Stimulated activated naive CD4-positive, alpha-beta T cell treated with Interleukin-2 at 50 U/mL for 16 hours (primary cell): ENCODE results near the gene MYT1.
A peak's percentile ranks its signal among the peaks of the same experiment; 100 is the strongest.

ENCODE experiments used
- DNase-seq: peaks from one replicate; lab custom pipeline; 2025; lab: John Stamatoyannopoulos, UW

MYT1 gene

DNA sequence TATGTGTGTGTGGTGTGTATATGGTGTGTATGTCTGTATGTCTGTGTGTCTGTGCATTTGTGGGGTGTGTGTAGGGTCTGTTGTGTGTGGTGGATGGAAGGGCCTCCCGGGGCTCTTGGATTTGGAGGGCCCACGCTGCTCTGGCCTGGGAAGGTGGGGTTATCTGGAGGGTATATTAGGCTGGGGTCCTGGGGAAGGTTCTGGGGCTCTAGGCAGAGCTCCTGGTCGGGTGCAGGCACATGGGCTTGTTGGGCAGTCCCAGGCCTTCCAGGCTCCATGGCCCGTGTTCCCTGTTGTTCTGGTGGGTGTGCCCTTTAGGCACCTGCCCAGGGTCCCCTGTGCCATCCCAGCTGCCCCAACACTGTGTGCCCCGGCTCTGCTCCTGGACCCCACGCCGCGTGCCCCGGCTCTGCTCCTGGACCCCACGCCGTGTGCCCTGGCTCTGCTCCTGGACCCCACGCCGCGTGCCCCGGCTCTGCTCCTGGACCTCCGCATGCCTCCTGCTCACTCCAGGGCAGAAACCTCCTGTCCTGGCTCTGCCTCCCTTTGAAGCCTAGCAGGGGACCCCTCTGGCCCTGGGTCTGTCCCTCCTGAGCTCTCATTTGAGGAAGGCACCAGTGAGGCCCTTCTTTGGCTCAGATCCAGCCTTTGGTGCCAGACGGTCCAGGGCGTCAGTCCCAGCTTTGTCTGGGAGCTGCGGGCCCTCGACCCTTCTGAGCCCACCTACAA, 10.2 kb upstream of the MYT1 start:
- no peak for DNase-seq

DNA sequence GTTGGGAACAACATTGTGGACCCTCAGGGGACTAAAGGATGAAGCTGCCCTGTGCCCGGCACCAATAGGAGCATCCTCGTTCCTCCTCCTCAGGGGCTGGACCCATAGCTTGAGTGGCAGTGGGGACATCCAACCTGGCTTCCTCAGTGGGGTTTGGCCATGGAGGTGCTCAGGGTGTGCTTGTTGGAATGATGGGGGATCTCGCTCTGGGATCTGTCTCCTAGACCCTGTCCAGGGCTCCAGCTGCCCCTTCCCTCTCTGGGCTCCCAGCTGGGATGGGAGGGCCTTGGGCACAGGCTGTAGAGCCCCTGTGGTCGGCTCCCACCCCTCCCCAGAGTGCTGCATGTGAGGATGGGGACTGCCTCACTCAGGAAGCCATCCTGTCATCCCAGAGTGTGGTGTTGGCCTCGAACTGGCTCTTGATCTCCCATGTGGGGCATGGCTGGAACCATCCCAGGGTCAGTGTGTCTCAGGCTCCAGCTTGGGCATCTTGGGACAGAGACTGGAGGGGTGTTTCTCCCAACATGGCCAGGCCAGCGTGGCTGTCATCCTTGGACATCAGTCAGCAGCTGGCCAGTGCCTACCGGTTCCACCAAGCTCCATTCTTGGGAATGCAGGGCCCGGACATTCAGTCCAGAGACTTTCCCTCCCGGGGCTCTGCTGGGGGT, 9.5 kb upstream of the MYT1 start:
- no peak for DNase-seq

DNA sequence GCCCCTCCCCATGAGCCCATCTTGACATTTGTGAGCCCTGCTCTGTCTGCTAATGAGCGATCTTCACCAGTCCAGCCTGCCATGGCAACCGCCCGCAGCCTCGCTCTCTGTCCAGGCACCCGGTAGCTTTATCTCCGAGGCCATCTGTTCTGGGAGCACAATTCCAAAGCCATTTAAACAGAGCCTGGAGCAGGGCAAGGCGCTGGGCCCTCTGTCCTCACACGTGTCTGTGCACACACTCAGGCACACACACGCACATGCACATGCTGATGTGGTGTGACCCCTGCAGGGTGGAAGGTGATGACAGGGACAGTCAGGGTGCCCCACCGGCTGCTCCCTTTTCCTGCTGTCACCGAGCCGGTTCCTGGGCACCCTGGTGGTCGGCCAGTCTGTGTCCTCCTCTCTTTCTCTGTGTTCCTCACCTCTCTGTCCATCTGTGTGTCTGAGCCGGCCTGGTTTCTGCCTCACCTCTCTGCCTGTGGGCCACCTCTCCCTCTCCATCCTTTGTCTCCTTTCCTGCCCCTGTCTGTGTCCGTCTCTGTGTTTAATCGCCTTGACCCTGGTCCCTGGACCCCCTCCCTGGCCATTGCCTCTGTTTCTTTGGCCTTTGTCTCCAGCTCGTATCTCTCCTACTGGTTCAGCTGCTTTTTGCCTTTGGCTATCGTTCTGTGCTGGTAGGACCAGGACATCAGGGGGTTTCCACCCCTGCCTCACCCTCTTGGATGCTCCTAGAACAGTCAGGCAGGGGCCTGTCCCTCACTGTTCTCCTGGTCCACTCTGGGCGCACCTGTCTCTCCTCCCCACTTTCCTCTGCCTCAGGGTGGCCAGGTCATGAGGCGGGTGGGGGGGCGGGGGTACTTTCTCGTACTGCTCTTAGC, 8.8 kb upstream of the MYT1 start:
- no peak for DNase-seq

DNA sequence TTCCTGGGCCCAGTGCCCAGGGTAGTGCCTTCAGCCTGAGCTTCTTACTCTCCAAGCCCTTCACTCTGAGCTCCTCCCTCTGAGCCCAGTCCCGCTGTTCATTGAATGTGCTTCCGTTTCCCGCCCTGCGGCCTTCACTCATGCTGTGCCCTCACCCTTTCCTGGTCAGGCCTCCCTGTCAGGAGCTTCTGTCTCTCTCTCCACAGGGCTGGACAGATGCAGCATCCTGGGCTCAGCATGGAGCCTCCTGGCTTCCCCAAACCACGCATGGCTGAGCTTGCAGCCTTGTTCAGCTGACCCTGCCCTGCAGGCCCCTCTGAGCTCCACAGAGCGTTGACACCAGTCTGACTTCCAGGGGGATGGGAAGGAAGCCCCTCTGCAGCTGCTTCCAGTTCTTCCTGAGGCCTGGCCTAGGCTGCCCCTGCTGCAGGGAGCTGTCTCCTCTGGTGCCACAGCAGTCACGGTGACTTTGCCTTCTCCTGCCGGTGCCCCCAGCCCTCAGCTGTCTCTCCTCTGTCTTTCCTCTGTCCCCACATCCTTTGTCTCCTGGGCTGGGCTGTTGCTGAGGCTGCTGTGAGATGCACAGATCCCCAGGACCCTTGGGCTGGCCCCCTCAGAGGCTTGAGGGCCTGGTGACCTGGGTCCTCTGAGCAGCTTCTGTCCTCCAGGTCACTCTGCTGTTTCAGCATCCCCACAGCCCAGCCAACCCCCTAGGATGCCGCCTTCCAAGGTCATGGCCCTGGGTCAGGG, 7.9 kb upstream of the MYT1 start:
- no peak for DNase-seq

DNA sequence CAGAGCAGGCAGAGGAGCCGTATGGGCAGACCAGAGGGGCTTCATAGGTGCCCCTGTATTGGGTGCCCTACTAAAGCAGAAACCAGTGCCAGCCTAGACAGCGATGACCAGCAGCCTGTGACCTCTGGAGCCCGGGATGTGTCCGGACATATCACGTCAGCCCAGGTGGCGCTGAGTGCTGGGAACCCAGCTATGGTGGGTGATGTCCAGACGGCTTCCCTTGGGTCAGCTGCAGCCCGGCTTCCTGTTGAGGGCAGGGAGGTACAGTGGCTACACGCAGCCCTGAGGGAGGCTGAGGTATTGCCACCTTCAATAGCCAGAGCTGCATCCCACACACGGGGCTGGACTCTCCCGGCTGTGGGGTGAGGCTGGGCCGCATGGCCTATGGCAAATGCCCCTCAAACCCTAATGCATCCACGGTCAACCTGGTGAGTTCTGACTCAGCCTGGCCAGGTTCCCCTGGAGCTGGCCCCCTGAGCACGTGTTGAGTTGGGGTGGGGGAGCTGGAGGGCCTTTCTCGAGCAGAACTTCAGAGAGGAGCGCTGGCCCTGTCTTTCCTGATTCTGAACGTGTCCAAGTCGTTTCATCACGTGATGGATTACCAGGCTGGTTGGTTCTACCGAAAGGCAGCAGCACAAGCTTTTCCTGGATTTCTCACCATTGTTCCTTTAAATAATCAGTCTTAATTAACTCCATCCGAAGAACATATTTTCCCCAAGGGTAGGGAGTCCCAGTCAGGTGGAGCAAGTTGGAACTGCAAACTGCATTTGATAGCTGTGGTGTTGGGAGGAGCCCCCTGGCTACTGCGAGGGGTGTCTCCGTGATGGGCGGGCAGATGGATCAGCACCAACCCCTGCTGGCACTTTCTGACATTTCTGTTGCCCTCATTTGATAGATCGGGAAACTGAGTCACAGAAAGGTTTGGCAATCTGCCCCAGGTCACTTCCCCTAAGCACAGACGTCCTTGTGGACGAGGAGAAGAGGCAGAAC, 7.1 kb upstream of the MYT1 start:
- DNase-seq = no peak

DNA sequence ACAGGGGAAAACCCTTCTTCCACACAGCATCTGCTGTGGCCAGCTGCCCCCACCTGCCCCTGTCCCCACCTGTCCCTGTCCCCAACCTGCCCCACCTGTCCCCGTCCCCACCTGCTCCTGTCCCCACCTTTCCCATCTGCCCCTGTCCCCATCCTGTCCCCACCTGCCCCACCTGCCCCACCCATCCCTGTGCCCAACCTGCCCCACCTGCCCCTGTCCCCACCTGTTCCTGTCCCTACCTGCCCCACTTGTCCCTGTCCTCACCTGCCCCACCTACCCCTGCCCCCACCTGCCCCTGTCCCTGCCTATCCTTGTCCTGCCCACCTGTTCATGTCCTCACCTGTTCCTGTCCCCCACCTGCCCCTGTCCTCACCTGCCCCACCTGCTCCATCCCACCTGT, 6.4 kb upstream of the MYT1 start:
- DNase-seq = no peak

DNA sequence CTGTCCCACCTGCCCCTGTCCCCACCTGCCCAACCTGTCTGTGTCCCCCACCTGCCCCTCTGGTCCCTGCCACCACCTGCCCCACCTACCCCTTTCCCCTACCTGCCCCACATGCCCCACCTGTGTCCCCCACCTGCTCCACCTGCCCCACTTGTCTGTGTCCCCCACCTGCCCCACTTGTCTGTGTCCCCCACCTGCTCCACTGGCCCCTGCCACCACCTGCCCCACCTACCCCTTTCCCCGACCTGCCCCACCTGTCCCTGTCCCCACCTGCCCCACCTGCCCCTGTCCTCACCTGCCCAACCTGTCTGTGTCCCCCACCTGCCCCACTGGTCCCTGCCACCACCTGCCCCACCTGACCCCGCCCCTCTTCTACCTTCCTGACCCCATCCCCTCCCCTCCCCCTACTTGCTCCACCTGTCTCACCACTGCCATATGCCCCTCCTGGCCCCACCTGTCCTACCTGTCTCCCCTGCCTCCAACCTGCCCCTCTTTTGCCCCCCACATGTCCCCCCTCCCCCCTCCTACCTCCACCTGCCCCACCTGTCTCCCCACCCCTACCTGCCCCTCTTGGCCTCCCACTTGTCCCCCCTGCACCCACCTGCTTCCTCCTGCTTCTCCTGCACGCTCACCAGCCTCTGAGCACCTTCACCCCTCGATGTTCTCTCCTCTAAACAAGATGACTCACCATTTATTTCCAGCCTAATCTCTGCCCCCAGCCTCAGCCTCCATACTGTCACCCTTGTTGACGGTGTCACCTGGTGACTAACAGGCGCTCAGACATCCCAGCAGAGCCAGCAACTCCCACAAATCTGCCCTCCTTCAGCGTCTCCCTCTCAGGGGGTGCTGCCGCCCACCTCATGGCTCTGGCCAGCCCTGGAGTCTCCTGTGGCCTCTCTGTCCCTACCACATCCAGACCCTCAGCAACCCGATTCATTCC, 5.6 kb upstream of the MYT1 start:
- no peak for DNase-seq

DNA sequence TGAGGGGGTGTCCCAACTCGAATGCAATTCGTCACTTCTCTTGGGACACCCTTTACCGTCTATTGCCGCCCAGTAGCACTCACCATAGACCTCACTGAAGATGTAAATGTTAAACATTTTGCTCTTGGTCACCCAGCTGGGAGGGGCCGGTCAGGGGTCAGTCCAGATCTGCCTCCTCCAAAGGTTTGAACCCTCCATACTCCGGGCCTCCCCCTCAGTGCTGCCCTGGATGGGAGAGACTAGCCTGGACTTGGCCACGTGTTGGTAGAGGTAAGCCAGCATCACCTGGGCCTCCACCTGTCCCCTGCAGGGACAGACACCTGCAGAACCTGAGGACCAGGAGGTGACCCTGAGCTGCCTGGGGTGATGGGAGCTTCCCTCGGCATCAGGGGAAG, 5.0 kb upstream of the MYT1 start:
- no peak for DNase-seq

DNA sequence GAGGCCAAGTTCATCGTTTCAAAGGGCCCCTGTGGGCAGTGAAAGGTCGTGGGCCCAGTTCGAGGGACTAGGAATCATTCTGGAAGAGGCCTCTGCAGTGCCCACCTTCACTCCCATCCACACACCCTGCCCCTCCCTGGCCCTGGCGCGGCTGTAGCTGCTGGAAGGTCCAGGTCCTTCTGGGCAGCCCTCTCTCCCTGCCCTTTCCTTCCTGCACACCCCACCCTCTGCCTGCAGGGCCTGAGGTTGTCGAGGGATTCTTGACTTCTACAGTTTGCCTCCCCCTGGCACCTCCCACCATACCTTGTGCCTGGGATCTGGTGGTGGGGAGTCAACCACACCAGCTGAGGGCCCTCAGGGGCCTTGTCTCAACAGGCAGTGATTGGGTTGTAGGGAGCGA, 4.5 kb upstream of the MYT1 start:
- no peak for DNase-seq

DNA sequence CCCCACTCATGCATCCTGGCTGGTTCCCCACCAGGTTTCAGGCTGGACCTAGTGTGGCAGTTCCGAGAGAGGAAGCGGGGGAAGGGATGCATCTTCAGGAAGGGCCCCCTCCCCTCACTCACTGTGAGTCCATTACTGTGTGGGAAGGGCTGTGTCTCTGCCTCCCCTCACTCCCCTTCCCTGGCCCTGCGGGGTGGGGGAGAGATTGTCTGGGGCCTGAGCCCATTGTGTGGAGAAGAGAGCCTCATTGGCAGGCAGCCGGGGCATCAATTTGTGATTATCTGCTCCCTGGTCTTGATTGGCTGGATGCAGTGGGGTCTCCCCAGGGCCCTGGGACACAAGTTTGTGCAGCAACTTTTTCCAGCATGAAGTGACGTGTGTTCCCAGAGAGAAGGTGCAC, 4.1 kb upstream of the MYT1 start:
- DNase-seq = no peak

DNA sequence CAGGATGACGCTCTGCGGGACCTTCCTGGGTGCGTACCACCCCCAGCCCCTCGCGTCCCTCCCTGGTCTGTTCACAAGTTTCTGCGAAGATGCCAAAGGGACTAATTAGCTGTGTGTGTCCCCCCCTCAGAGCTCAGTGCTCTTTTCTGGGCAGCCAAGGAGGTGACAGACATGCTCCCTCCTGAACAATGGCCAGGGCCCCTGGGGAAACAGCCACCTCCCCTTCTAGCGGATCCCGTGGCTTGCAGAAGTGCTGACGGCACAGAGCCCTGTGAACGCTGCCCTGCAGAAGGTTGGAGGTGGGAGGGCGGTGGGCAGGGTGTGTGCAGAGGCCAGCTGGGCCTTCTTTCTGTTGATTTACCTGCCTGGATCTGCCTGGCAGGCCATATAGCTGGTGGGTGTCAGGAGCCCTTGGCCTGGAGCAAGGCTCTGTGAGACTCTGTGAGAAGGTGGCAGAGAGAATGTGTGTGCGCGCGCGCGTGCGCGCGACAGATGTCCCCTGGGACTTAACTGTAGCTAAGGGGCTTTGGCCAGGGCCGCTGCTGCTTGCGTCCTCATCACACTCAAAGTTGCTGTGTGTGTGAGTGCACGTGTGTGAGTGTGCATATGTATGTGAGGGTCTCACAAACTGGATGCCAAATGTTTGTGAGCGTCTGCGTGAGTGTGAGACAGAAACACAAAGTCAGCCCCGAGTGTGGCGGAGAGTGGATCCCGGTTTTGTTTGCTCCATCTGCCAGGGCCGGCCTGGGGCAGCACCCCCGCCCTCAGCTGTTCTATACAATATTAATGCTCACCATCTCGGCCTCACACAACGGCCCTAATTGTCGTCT, 3.5 kb upstream of the MYT1 start:
- no peak for DNase-seq

DNA sequence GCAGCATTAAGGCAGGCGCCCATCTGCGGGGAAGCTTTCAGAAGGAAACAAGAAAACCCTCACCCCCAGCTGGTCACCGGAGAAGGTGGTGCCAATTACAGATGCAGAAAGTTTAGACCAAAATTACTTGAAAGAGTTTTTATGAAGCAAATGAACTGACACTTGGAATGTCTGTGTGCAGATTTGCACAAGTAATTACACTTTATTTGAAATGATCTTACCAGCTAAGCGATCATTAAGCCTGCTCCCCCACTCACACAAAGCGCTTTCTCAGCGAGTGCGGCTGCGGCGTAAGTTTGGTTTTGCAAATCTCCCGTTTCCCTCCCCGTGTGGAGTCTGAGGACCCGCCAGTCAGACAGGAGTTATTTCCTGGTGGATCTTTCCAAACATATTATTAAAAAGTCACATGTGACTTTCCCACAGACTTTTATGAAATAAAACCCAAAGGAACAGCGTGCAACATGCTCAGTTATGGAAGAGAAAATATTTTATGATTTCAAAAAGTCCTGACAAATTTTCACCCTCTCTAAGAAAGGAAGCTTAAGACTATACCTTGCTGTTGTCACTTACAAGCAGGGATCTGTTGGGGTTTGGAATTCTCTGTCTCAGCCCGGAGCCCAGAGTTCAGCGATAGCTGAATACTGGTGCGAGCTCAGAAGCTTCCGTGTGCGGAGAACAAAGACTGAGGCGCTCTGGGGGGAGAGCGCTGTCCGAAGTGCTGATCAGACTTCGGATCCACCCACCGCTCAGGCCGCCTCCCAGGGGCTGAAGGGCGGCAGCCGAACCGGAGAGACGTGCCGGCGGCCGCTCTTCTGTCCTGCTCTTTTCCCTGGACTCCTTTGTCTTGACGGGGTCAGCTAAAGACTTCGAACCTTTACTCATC, 2.7 kb upstream of the MYT1 start:
- DNase-seq = peak; percentile 4

DNA sequence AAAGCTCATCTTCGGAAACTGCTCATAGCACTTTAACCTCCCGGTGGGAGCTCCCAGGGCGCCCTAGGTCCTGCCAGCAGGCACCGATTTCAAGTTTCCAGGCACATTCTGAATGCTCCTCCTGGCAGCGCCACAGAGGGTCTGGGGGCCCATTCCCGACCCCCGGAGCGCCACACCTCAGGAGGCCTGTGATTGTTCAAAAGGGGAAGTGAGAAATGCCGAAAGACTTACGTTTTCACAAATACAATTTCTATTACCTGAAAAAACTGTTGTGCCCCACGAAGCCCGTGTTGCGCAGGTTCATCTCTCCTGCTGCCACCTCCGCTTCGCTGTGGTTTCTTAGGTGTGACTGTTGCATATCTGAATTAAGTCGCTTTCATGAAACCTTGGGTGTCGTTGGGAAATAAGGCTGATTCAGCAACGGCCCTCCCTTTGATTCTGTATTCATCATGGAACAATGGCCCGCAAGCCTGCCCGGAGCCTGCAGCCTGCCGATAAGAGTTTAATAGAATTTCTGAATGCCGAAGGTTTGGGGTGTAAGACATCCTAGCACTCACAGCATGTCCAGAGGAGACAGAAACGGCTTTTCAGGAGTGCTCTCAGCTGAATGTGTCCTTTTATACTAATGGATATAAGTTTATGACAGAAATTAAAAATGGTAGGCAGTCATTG, 1.9 kb upstream of the MYT1 start:
- no peak for DNase-seq

DNA sequence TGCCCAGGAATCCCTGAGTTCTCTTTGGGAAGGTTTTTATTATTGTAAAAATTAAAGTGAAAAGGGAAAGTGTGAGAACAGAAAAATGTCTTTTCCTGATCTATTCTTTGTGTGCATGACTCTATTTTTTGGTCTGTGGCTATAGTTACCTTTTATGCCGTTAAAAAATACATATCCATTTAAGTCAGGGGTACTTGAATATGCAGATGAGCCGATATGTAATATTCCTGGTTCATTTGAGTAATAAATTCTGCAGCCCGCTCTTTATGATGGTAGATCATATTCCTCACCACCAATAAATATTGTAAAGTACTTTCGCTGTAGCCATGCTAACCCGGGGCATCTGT, 503 bp upstream of the MYT1 start:
- DNase-seq = no peak

DNA sequence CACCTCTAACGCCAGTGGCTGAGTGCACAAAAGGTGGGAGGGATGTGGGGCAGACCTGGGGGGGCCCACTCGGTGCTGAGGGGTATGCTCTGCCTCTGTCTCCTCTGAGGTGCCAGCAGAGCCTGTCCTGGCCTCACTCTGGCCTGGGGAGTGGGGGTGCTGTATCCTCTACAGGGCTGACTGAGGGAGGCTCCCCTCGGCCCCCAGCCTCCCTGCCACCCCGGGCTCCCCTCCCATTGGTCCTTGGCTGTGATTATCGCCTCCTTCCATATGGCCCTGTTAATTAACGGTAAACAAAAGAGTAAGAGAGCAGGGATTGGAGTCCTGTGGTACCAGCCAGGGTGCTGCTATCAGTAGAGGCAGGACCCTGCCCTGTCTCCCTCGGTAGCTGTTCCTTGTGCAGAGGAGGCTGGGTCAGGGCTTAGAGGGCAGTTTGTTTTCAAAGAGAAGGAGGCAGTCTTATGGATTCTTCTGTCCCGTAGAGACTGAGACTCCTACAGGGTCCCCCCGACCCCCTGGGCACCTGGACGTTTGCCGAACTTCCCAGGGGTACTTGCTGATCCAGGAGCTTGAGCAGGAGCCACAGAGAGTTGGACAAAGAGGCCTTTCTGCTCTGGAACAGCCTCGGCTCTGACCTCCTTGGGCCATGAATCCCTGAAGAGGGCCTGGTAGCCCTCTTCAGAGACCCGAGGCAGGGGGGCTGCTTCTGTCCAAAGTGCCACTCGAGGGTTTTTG, 1.8 kb downstream of the MYT1 start:
- no peak for DNase-seq

DNA sequence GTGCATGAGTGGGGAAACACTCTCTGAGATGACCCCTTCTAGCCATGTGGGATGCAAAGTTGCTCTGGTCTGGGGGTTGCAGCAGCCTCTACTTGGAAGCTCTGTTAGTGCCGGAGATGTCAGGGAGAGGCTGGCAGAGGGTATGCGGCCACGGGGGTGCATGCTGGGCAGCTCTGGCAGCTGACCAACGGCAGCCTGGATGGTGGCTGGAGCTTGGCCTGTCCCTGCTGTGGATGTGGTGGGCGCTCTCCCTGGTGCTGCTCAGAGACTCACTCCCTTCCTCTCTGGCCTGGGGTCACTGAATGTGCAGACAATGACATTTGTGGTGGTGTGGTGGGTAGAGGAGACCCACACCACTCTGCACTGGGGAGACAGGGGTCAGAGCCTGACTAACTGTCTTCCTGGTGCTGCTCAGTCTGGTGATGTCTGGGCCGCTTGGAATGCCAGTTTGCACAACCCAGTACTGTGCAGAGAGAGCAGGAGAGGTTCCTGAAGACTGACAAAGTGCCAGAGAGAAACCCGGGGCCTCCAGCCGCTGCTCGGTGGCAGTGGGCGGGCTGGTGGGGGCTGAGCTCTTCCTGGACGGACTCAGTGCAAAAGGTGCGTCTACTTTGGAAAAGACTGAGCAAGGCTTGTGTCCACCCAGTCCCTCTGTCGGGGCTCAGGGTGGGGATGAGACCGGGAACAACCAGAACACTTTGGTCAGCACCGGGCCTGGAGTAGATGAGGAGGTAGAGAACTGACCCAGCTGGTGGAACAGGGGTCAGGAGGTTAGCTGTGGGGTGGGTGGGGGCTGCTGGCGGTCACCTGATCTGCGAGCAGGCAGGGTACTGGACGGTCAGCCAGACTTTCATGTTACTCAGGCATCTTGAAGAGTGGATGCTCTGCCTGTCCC, 2.7 kb downstream of the MYT1 start:
- DNase-seq = no peak
